Activated naive CD4-positive, alpha-beta T cell (primary cell): ENCODE measurements around the gene ENPEP.
"Not testable (repeated sequence)": the region's sequence is repeated elsewhere in the genome, so short reads cannot be mapped to it uniquely, and the experiment has no call there.

Experiments
- DNase-seq, 4 experiments: peaks; one replicate each; lab custom pipeline; 2025; lab: John Stamatoyannopoulos, UW

Gene ENPEP, protein sequence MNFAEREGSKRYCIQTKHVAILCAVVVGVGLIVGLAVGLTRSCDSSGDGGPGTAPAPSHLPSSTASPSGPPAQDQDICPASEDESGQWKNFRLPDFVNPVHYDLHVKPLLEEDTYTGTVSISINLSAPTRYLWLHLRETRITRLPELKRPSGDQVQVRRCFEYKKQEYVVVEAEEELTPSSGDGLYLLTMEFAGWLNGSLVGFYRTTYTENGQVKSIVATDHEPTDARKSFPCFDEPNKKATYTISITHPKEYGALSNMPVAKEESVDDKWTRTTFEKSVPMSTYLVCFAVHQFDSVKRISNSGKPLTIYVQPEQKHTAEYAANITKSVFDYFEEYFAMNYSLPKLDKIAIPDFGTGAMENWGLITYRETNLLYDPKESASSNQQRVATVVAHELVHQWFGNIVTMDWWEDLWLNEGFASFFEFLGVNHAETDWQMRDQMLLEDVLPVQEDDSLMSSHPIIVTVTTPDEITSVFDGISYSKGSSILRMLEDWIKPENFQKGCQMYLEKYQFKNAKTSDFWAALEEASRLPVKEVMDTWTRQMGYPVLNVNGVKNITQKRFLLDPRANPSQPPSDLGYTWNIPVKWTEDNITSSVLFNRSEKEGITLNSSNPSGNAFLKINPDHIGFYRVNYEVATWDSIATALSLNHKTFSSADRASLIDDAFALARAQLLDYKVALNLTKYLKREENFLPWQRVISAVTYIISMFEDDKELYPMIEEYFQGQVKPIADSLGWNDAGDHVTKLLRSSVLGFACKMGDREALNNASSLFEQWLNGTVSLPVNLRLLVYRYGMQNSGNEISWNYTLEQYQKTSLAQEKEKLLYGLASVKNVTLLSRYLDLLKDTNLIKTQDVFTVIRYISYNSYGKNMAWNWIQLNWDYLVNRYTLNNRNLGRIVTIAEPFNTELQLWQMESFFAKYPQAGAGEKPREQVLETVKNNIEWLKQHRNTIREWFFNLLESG

DNA sequence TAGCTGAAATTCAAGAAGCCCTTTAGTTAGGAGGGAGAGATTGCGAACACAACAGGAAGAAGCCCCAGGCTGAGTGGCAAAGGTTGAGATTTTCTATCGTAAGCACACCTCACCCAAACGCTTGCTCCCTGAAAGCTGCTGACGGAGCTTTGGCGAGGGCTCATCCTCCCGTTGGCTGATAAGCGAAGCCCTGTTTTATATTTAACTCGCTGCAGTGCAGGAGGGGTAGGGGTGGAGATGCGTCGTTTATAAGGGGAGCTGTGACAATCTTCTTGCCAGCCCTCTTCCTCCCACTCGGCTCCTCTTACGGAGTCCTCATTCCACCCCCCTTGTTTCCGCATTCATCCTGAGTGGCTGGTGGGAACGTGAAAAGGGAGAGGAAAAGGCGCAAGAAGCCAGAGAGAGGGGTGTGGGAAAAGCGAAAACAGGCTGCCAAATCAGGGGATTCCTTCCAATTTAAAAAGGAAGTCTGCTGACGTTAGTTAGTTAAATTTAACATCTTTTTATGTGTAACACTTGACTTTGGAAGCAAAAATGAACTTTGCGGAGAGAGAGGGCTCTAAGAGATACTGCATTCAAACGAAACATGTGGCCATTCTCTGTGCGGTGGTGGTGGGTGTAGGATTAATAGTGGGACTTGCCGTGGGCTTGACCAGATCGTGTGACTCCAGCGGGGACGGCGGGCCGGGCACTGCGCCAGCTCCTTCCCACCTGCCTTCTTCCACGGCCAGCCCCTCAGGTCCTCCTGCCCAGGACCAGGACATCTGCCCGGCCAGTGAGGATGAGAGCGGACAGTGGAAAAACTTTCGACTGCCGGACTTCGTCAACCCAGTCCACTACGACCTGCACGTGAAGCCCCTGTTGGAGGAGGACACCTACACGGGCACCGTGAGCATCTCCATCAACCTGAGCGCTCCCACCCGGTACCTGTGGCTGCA is at the start of gene ENPEP:
ENPEP (plus strand) TSS at position 275 of the 938 bp plus-strand sequence; CDS start at position 535, 260 bp downstream.
- no peak for DNase-seq

DNA sequence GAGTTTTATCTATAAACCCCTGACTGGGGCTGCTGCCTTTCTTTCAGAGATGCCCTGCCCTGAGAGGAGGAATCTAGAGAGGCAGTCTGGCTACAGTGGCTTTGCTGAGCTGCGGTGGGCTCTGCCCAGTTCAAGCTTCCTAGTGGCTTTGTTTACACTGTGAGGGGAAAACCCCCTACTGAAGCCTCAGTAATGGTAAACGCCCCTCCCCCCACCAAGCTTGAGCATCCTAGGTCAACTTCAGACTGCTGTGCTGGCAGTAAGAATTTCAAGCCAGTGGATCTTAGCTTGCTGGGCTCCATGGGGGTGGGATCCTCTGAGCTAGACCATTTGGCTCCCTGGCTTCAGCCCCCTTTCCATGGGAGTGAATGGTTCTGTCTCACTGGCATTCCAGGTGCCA is 44.1 kb upstream of the ENPEP start:
- not testable (repeated sequence) for DNase-seq

DNA sequence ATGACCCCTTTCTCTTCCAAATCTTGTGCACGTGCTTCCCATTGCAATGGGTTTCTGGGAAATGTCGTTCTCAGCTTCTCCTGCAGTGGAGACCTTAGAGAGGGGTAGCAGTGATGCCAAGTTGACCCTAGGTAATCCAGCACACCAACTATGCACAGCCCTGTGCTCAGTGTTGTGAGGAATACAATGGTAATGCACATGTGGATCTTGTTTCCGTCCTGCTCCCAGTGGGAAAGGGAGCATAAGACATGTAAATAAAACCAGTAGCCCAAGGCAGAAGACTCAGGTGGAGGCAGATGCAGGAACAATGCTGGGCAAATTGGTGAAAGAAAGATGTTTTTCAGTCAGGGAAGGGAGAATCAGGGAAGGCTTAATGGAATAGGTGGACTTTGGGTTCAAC is 38.7 kb upstream of the ENPEP start:
- DNase-seq: not testable (repeated sequence)

DNA sequence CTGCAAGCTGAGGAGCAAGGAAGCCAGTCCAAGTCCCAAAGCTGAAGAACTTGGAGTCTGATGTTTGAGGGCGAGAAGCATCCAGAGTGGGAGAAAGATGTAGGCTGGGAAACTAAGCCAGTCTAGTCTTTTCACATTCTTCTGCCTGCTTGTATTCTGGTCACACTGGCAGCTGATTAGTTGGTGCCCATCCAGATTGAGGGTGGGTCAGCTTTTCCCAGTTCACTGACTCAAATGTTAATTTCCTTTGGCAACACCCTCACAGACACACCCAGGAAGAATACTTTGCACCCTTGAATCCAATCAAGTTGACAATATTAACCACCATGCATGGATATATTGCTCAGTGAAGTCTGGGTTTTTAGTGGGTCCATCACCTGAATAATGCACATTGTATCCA is 36.7 kb upstream of the ENPEP start:
- not testable (repeated sequence) for DNase-seq

DNA sequence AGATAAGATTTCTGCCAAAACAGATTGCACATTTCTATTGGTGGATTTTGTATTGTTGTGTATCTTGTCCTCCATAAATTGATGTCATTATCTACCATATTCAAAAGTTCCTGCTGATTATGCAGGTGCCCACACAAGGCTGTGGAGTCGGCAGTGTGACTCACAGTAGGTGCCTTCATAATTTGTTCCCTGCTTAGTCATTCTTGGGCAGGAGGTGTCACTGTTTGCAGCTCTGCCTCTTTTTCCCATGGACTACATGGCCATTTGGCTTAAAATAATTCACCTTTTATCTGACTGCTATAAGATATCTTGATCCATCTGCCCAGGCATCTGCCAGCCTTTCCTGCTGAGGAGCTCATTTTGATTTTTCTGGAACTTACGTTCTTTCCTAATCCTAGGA is 33.6 kb upstream of the ENPEP start:
- DNase-seq: no peak

DNA sequence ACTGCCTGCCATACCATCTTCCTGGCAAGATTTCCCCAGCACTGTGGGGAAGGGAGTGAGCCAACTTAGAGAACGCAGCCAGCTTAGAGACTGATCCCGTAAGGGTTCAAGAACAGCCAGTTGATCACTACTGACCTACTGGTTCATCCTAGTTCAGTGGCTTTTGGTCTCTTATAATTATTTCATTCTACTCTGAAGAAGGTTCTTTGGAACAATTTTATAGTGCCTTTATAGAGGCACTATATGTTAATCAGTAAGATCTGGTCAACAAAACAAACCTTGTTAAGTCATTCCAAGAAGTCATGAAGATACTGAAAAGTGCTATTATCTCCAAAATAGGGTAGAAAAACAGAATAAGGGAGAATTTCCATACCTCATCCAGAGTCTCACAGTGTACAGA is 33.2 kb upstream of the ENPEP start:
- DNase-seq: no peak

DNA sequence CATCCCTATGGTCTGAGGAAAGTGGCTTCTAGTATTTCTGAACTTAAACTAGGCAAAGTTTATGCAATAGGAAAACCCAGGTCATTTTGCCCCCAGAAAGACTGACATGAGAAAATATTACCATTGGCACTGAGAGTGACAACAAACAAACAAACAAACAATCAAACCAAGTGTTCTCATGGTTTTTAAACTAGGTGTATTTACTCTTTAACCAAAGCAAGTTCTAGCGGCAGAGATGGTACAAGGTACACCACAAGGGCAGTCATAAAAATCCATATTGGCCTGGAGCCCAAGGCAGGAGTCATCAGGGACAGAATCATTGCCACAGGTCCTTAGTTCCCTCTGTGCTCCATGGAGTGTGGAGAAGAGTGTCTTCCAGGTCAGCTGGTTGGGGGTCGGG is 26.0 kb upstream of the ENPEP start:
- DNase-seq: no peak

DNA sequence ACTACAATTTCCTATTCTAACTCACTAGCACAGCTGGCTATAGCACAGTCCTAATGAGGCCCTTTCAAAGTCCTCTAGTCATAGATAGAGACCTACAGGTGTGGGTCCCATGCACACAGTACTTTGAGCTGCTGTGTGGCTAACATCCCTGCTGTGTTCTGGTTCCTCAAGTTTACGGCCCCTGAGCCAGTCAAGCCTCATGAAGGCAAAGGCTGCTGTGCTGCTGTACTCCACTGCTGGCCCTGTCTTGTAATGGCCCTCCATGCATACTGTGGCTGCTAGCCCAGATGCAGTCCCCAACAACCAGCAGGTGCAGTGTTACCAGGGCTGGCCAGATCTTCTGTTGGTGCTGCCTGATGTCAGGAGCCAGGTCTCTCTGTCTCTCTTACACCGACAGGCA is 23.4 kb upstream of the ENPEP start:
- DNase-seq: no peak

DNA sequence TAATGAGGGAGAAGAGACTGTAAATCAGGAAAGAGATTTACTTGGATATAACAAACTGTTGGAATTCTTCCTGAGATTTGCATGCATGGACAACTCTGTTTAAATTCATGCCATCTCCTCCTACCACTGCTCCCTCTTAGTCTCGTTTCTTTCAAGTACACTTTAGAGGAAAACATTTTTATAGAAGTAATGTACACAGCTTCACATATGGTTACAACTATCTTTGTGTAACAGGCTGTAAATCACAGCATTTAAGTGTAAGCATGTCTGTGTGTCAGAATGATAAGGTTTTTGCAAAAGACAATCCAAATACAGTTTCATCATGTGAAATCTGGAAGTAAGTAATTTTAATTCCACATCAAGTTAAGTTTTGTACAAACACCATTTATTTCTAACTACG is 21.5 kb upstream of the ENPEP start:
- no peak for DNase-seq

DNA sequence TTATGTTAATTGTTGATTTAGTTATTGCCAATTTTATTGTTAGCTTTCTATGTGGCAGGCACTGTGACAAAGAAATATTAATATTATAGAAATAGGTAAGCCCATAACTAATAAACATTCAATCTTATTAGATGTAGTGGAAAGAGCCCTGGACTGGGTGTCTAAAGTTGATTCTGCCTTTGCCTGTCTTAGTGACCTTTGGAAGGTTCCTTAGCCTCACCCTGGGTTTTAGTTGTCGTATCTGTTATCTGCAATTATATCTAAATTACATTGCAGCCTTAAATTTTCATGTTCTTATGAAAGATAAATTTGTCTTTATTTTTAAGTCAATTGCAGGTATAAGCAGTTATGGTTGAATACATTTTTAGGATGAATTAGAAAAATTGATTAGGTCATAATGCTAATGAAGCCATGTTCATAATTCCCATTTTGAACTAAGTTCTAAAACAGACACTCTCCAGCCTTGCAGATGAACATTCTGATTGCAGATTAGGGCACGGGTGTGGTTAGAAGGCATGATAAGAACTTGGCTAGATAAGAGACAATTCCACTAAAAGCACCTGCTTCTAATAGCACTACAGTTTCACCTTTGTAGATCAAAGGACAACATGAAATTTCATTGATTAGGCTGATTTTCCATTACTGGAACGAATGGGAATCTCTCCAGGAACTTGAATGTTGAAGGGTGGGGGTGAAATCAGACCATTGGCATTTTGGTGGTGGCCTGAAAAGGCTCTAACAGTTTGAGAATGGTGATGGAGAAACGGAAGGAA is 17.3 kb upstream of the ENPEP start:
- DNase-seq: no peak

DNA sequence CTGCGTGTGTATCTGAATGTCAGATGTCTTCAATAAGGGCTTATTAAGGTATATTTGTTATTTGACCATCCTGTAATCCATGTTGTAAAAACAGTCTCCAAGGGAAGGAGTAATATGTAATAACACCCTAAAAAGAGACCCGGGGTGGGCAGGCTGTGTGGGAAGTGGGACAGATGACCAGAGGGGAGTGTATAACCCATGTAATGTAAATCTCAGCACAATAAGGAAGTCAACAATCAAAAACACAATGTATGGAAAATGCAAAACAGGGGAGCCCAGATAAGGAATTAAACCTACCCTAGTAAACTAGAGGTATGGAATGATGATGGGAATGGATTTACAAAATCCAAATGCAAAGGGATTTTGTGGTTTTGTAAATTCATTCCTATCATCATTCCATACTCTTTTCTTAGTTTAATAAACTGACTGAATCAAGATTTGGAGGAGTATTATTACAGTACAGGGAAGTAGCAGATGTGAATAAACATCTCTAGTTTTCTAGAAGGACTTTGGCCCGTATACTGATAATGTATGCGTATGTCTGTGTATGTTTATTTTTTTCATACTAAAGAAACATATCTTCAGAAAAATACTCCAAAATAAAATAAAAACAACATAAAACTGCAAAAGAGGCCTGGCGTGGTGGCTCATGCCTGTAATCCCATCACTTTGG is 15.7 kb upstream of the ENPEP start:
- no peak for DNase-seq

DNA sequence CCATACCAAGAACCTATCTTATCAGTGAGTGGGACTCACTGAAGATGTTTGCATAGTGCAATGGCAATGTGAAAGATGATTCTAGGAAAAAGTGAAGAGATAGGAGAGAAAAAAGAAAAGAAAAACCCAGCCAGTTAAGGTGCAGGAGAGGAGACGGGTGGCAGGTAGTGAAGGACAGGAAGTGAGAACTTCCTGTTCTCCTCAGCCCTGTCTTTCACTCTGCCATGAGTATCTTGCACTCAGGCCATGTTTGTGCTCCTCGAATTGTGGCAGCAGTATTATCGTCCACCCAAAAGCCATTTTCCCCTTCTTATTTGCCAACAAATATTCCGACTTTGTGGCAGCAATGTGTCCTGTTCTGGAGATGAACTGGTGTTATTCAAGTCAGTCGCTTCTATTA is 8.6 kb upstream of the ENPEP start:
- no peak for DNase-seq

DNA sequence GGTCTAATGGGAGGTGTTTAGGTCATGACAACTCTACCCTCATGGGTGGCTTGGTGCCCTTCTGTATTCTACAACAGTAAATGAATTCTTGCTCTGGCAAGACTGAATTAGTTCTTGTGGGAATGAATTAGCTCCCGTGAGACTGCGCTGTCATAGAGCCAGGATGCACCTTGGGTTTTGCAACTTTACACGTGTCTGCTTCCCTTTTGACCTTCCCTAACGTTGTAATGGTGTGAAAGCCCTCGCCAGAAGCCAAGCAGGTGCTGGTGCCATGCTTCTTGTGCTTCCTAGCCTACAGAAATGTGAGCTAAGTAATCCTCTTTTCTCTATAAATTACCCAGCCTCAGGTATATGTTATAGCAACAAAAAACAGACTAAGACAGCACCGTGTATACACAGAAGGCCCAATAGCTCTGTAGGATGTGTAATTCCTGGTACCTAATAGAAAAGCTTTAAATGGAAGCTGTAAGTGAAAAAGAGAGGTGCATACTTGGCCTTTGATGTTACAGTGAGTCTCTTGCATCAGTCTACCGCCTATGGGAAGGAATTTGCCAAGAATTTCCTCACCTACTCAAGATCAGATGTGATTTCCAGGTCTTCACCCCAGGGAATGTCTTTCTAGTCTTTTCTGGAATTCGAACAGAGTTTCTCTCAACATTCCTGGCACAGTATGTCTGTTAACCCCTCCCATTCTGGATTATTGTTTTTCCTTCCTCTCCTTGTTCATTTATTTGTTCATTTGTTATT is 3.2 kb upstream of the ENPEP start:
- DNase-seq: no peak

DNA sequence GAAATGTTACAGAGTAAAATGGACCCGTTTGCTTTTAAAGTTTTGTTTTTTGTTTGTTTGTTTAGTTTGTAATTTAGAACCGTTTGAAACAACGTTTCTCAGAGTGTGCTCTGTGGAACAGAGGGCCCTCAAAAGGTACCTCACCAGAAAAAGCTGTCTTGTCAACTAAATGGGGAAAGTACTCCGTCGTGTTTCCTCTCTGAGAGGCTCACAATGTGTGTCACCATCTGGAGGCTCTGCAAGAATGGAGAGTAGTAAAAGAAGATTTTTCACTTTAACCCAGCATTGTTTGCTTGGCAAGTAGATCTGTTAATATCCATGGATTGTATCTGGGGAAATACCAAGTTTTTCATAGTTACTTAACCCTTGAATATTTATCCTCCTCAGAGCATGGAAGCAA is 1.5 kb upstream of the ENPEP start:
- no peak for DNase-seq

DNA sequence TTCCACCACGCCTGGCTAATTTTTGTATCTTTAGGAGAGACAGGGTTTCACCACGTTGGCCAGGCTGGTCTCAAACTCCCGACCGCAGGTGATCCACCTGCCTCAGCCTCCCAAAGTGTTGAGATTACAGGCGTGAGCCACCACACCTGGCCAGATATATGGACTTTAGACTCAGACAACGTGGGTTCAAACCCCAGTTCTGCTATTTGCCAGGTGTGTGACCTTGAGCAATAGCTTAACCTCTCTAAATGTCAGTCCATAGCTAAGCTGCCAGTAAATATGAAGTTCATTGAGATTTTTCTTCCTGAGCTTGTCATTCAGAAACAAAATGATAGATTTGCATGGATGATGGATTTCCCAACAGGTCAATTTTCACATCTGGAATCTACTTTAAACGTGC is 875 bp upstream of the ENPEP start:
- not testable (repeated sequence) for DNase-seq

DNA sequence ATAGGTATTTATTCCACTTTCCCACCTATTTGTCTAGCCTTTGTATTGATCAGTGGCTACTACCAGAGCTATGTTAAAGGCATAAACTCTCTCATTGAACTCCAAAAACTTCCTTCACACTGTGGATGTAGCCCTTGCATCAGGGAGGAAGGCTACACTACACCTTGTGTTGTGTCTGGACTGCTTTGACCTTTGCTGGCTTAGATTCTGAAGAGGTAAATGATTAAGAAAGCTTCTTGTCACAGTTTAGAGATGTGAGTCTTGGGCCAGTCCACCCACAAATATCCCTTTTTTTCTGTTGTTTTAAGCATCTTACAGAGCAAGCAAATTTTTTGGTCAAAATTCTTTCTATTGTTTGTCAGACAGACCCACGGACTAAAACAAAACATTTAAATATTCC is 1.9 kb downstream of the ENPEP start:
- DNase-seq: no peak

DNA sequence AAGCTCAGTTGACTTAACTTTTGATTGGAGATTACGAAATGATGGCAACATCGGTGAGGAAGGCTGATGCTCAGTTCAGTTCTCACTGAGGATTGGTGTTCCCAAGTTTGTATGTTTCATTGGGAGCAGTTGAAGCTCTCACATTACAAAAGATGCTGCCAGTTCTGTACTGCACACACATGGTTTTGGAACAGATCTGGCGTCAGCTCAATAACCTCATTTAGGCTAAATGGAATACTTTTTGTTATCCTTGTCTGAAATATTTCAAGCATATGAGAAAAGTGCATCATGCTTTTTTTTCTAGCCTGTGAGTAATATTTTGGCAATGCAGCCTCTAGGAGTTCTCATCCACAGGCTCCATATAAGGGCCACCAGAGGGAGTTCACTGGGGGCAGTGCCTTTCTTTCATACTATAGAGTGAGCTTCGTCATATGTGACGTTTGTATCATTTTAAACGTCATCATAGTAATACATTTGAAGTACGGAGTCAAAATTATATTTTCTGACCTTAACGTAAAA is 4.1 kb downstream of the ENPEP start:
- no peak for DNase-seq

DNA sequence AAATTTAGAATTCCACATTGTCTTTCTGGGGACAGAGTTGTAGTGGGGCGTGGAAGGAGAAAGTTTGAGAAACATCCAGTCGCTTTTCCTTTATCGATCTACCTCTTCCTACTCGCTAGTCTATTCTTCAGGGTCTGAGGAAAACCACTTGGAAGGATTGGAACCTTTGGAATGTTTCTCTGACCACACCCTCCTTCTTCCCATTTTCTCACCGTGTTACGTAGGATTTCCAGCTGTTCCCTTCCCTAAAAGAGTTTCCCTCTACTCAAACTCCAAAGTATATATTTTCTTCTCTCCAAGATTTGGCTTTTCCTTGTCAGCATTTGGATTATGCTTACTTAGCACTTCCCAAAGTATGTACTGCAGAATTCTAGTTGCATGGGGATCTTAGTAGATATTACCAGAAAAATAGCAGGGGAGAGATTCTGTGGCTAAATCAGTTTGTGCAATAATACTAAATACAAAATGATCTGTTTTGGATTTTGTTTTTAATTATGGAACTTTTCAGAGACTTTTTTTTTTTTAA is 4.9 kb downstream of the ENPEP start:
- DNase-seq: no peak

DNA sequence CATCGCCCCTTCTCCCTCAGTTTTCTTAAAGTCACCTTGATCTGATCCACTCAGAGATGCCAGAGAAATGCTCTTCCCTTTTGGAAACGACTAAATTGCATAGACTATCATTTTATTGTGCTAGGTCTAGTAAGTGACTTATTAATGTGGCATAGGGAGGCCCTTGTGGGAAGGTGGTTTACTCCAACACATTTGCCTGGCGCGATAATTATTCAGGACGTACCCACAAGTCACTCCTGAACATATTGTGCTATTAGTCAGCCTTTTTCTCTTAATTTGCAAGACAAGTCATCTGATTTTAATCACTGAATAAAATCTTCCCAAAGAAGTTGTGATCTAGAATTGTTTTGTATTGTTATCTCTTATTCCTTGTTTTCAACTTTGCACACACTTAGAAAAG is 7.6 kb downstream of the ENPEP start:
- no peak for DNase-seq
